Activated T-helper 1 cell treated with anti-CD3 and anti-CD28 coated beads, Interleukin-12 subunit alpha, Interleukin-12 subunit beta, Interleukin-2, Interleukin-4 antibody, amounts not matched to agents 30 ng/mL and 10 ng/mL and 1 ng/mL, durations not matched to agents 14 hours and 24 hours and 36 hours (primary cell): ENCODE measurements around the gene IGSF8. TPM values are rescaled to one million over a fixed set of nuclear protein-coding genes. Genes with fewer than 3 reads are reported as not detected.
A peak's percentile ranks its signal among the peaks of the same experiment; 100 is the strongest.

Source experiments
- DNase-seq: peaks from one replicate; pipeline ENCODE4 v3.0.0; 2021; ENCODE audit warnings: low spot score
- H3K27ac Mint-ChIP-seq: one replicate; pipeline ENCODE4 v1.8.0; 2021; ENCODE audit warnings: mild to moderate bottlenecking, mixed read lengths
- H3K27me3 Mint-ChIP-seq: one replicate; pipeline ENCODE4 v1.8.0; 2022; ENCODE audit warnings: mild to moderate bottlenecking, moderate library complexity, mixed read lengths; ENCODE audit not compliant: insufficient read depth
- H3K36me3 Mint-ChIP-seq: one replicate; pipeline ENCODE4 v1.8.0; 2021; ENCODE audit warnings: low read depth, mixed read lengths
- H3K4me1 Mint-ChIP-seq: one replicate; pipeline ENCODE4 v1.8.0; 2021; ENCODE audit warnings: low read depth, mixed read lengths
- H3K4me3 Mint-ChIP-seq: one replicate; pipeline ENCODE4 v1.8.0; 2021; ENCODE audit warnings: mild to moderate bottlenecking, moderate library complexity, mixed read lengths
- H3K9me3 Mint-ChIP-seq: one replicate; pipeline ENCODE4 v1.8.0; 2021; ENCODE audit warnings: mixed read lengths
- intact Hi-C: fragments of 100-400 bp; cut with micrococcal nuclease; formaldehyde crosslinking; loops from one replicate; pipeline ENCODE4 v1.15.1; 2024
- total RNA-seq: library from RNA; stranded (reverse); gene quantifications from 2 replicates; pipeline ENCODE4 v1.2.3, GENCODE V29; 2022

IGSF8 gene
- total RNA-seq, 1 donor from 2014 or later, result 25.5 TPM

DNA sequence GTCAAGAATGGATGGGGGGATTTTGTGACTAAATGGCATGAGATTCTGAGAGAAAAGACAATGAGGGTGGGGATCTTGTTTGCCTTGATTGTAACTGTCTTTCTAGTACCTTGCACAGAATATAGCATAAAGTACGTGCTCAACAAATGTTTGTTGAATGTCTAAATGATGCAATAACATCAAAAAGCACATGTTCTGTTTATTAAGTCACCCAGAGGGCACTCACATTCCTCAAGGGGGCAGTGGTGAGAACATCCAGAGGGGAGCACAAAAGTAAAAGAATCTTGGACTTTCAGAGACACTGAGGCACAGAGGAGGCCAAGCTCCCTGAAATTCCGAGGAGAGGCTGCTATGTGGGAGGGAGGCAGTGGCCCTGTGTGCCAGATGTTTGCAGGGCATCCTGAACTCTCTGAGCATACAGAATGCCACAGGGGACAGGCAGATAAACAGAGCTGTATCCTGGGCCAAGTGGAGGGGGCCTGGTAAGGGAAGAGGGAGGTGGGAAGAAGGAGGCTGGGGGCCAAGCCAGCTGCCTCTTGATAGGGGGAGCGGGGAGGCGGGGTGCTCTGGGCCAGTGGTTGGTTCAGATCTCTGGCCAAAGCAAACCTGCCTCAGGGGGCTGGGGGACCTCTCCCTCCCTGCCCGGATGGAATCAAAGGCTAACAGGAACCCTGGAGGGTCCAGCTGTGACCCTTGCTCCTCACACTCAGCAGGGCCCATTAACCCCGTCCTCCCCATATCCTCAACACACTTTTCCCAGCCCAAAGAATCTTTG lies 10.7 kb upstream of the IGSF8 start:
- DNase-seq, result no peak
- H3K27me3 Mint-ChIP-seq, result peaks cover 2% of the 10 kb centered on the region
- no peaks in the 10 kb centered on the region for H3K36me3 Mint-ChIP-seq
- no peaks in the 10 kb centered on the region for H3K9me3 Mint-ChIP-seq
- intact Hi-C loops, result loop anchor here (1.0 kb wide), 1 partner anchor 8 kb away; no protein-coding TSS in a partner anchor
- peaks cover 7% of the 10 kb centered on the region for H3K4me1 Mint-ChIP-seq
- H3K27ac Mint-ChIP-seq, result no peak overlapping the region
- no peak overlapping the region for H3K4me3 Mint-ChIP-seq

GRCh38 chr1:160107512-160107911 lies 9.1 kb upstream of the IGSF8 start:
- no peaks in the 10 kb centered on the region for H3K36me3 Mint-ChIP-seq
- H3K4me3 Mint-ChIP-seq, result no peak overlapping the region
- peaks cover 7% of the 10 kb centered on the region for H3K4me1 Mint-ChIP-seq
- no peak overlapping the region for H3K27ac Mint-ChIP-seq
- peaks cover 7% of the 10 kb centered on the region for H3K27me3 Mint-ChIP-seq
- no peaks in the 10 kb centered on the region for H3K9me3 Mint-ChIP-seq
- DNase-seq, result no peak
- intact Hi-C loops, result no loop called here

DNA sequence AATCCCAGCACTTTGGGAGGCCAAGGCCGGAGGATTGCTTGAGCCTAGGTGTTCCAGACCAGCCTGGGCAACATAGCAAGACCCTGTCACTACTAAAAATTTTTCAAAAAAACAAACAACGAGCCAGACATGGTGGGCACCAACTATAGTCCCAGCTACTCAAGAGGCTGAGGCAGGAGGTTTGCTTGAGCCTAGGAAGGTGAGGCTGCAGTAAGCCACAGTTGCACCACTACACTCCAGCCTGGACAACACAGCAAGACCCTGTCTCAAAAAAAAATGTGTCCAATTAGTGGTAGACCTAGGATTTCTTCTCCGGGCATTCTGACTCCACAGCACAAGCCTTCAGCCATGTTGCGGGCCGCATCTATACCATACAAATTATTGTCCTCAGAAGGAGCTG lies 6.7 kb upstream of the IGSF8 start:
- no peak for DNase-seq
- Mint-ChIP-seq H3K4me1 (peaks cover 17% of the 10 kb centered on the region), H3K36me3 (no peaks in the 10 kb centered on the region), H3K9me3 (no peaks in the 10 kb centered on the region), H3K4me3 (no peak overlapping the region), H3K27ac (no peak overlapping the region), H3K27me3 (peaks cover 7% of the 10 kb centered on the region)
- intact Hi-C loops, result no loop called here

GRCh38 chr1:160104486-160104885 lies 6.1 kb upstream of the IGSF8 start:
- DNase-seq, result no peak
- intact Hi-C loops, result no loop called here
- Mint-ChIP-seq H3K4me1 (peaks cover 20% of the 10 kb centered on the region), H3K9me3 (no peaks in the 10 kb centered on the region), H3K4me3 (no peak overlapping the region), H3K36me3 (no peaks in the 10 kb centered on the region), H3K27me3 (peaks cover 7% of the 10 kb centered on the region), H3K27ac (no peak overlapping the region)

DNA sequence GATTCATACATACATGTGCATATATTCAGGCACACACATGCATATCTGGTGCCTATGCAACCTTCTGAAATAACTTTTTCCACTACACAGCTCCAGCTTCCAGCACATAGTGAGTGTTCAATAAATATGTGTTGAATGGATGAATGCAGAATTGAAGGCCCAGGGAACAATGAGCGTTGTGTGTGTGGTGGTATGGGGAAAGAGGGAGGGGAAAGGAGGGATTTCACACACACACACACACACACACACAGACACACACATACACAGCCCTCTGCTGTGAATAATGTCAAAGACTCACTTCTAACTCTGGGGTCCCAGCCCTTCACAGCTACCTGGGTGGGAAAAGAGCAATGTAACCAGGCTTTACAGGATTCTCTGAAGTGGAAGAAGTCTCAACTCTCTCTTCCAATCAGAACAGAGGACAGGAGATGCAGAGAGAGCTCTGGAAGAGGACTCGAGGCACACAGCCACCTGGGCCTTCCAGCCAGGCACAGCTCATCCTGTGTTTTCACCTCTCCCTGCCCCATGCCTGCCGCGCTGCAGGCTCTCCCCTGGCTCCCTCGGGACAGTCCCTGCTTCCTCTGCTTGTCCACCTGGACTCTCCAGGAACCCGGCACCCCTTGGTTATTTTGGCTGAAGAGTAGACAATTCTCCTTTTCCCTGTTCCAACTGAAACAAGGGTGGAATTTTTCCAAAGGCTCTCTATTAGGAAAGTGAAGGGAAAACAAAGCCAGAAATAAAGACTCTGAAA lies 5.4 kb upstream of the IGSF8 start:
- peaks cover 21% of the 10 kb centered on the region for H3K4me1 Mint-ChIP-seq
- intact Hi-C loops, result no loop called here
- peaks cover 7% of the 10 kb centered on the region for H3K27me3 Mint-ChIP-seq
- H3K36me3 Mint-ChIP-seq, result no peaks in the 10 kb centered on the region
- no peak overlapping the region for H3K27ac Mint-ChIP-seq
- no peaks in the 10 kb centered on the region for H3K9me3 Mint-ChIP-seq
- no peak for DNase-seq
- no peak overlapping the region for H3K4me3 Mint-ChIP-seq

GRCh38 chr1:160101717-160102522 lies 3.5 kb upstream of the IGSF8 start:
- Mint-ChIP-seq H3K27ac (no peak overlapping the region), H3K4me3 (no peak overlapping the region)

DNA sequence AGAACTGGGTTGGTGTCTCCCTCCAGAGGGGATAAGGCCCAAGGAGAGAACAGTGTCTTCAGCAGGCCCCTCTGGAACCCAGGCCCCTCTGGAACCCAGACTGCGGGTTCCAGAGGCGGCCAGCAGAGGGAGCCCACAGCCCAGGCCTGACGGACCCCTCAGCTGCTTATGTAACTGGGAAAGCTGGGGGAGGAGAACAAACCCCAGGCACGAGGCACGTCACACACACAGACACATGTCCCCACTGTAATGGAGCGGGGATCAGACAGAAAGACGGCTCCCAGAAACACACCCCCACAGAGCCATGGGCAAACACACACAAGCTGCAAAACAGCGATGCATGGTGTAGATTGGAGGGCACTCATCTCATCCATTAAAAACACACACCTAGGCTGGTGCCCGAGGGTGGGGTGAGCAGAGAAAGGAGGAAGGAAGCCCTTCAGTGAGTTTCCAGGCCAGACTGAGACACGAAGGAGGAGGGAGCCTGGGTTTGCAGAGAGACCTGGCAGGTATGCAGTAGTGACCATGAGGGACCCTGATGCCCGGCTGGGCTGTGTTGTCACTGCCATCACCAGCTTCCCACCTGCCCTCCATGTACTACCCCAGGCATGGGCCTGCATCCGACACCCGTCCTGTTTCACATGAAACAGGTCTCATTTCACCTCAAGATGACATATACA lies 2.8 kb upstream of the IGSF8 start:
- H3K27me3 Mint-ChIP-seq, result peaks cover 5% of the 10 kb centered on the region
- intact Hi-C loops, result loop anchor here (1.0 kb wide), 6 partner anchors 8 to 275 kb away; no protein-coding TSS in a partner anchor
- DNase-seq, result peak; percentile 44
- H3K36me3 Mint-ChIP-seq, result no peaks in the 10 kb centered on the region
- no peaks in the 10 kb centered on the region for H3K9me3 Mint-ChIP-seq
- H3K4me1 Mint-ChIP-seq, result peaks cover 35% of the 10 kb centered on the region
- H3K27ac Mint-ChIP-seq, result peak overlapping the region; percentile 50
- no peak overlapping the region for H3K4me3 Mint-ChIP-seq

More at GRCh38 chr1:160101717-160102522, 3.5 kb upstream of the IGSF8 start:
- H3K27me3 Mint-ChIP-seq, result peaks cover 5% of the 10 kb centered on the region
- H3K36me3 Mint-ChIP-seq, result no peaks in the 10 kb centered on the region
- intact Hi-C loops, result loop anchor here (1.0 kb wide), 6 partner anchors 7 to 274 kb away; no protein-coding TSS in a partner anchor
- peaks cover 28% of the 10 kb centered on the region for H3K4me1 Mint-ChIP-seq
- no peak for DNase-seq
- no peaks in the 10 kb centered on the region for H3K9me3 Mint-ChIP-seq

DNA sequence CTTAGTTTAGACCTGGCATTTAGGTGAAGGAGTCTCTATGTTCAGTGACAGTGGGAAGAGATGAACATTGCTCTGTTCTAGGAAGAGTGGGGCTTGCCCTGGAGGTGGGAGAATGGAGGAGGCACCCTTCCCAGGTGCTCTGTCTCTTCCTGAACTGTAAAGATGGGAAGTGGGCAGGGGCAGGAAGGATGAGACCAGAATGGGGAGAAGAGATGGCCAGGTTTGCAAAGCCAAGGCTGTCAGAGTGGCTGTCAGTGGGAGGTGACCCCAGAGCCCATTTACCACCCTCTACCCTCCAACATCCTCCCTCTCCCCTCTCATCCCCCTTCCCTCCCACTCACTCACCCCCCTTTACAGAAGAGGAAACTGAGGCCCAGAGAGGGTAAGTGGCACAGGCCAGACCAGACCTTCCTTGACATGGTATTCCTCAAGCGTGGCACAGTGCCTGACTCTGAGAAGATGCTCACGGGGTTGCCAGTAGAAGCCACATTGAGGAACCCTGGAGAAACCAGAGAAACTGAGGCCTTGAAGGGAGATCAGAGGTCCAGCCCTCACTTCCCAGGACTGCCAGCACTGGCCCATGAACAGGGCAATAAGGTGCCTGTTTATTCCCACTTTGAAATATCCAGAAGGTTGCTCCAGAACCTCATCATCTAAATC lies 1.4 kb upstream of the IGSF8 start:
- peaks cover 5% of the 10 kb centered on the region for H3K27me3 Mint-ChIP-seq
- peaks cover 41% of the 10 kb centered on the region for H3K4me1 Mint-ChIP-seq
- intact Hi-C loops, result loop anchor here (1.0 to 5.0 kb wide), 5 partner anchors 15 to 1297 kb away; partner anchors contain the start of genes DUSP23 and PEX19
- H3K4me3 Mint-ChIP-seq, result peak overlapping the region; percentile 73
- no peak for DNase-seq
- H3K9me3 Mint-ChIP-seq, result no peaks in the 10 kb centered on the region
- H3K27ac Mint-ChIP-seq, result peak overlapping the region; percentile 73
- H3K36me3 Mint-ChIP-seq, result no peaks in the 10 kb centered on the region

DNA sequence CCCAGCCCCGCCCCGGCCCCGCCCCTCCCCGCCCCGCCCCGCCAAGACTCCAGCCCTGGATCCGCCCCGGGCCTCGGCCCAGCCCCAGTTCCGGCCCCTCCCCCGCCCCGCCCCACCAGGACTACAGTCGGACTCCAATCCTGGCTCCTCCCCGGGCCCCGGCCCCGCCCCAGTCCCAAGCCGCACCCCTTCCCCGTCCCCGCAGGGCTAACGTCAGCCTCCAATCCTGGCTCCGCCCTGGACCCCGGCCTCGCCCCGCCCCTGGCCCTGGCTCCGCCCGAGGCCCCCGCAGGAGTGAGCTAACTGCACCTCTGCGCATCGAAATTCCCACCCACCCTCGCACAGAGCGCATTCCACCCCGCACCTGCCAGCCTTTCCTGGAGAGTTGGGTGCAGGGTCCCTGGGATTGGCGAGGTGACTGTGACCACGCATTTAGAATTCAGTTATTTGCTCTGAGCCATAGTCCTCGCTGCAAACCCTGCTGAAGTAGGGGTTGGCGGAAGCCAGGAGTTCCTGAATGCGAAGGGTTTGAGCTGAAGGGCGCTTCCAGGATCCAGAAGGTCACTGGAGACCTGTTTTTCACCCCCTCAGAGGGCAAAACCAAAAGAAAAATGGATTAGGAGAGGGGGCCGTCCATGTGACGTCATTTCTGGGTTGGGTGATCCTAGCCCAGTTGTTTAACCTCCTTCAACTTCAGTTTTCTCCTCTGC lies 588 bp upstream of the IGSF8 start:
- Mint-ChIP-seq H3K9me3 (no peaks in the 10 kb centered on the region), H3K27me3 (peaks cover 5% of the 10 kb centered on the region), H3K4me1 (peaks cover 41% of the 10 kb centered on the region), H3K4me3 (peak overlapping the region; percentile 73), H3K36me3 (no peaks in the 10 kb centered on the region), H3K27ac (peak overlapping the region; percentile 73)
- peak; percentile 93 for DNase-seq
- intact Hi-C loops, result loop anchor here (1.0 to 5.0 kb wide), 9 partner anchors 14 to 1298 kb away; partner anchors contain the start of genes COPA, DUSP23, NCSTN and PEA15

DNA sequence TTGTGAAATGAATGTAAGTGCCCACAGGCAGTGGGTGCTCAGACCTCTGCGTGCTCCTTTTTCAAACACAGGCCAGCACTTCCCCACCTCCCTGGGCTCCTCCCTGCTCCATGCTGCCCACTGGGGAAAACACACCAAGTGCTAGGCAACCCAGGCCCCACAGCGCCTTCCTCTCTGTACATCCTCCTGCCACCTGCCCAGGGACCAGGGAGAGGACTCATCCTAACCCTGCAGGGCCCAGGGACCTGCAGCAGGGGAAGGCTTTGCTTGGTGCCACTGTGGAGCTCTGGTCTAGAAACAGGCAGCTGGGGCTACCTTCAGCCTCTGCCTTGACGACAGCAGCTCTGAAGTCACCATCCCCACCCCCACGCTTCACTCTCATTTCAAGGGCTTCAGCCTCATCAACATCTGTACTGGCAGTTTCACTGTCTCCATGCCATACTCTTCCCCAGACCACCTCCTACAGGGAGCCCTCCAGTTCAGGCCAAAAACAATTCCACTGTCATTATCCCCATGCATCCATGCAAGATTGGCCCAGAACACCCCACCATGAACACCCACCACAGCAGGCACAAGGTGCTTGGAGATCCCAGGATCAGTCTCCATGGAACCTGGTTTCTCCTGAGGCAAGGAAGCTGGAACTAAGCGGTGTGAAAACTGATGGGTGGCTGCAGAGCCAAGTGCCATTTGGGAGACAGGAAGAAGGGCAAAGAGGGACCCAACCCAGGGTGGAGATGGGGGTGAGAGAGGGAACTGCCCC lies 1.1 kb downstream of the IGSF8 start:
- Mint-ChIP-seq H3K27me3 (no peaks in the 10 kb centered on the region), H3K4me3 (peak overlapping the region; percentile 89), H3K4me1 (peaks cover 41% of the 10 kb centered on the region), H3K36me3 (no peaks in the 10 kb centered on the region), H3K27ac (peak overlapping the region; percentile 84), H3K9me3 (no peaks in the 10 kb centered on the region)
- intact Hi-C loops, result loop anchor here (5.0 kb wide), 1 partner anchor 1300 kb away; no protein-coding TSS in a partner anchor
- DNase-seq, result peak; percentile 8
